Natural killer cell (primary cell): ENCODE data around the gene LANCL3. TPM values are rescaled to one million over a fixed set of nuclear protein-coding genes. Genes with fewer than 3 reads are reported as not detected.

ENCODE experiments used
- ATAC-seq, 3 donors: fragments of 150-1000 bp in 2 of 3; fragments of 200-7000 bp in 1 of 3; cut with Tn5 transposase; 1 replicate in 1 of 3; 2 replicates in 2 of 3; pipeline ENCODE4 v1.10.0; 2021; ENCODE audit warnings: mild to moderate bottlenecking in 2 of 3, moderate library complexity in 2 of 3
- DNase-seq, 2 donors: peaks; one replicate each; pipeline versions ENCODE4 v3.0.0 to v3.0.0-alpha.2; 2013 to 2021; ENCODE audit warnings: mixed read lengths in 1 of 2
- H3K27ac ChIP-seq: one replicate; pipeline ENCODE4 v1.5.1; 2013; ENCODE audit warnings: mild to moderate bottlenecking, low read length
- H3K27me3 ChIP-seq: one replicate; pipeline ENCODE4 v1.6.1; 2013; ENCODE audit warnings: low read length; ENCODE audit not compliant: control insufficient read depth, insufficient read depth
- H3K36me3 ChIP-seq: one replicate; pipeline ENCODE4 v1.6.1; 2013; ENCODE audit warnings: low read length; ENCODE audit not compliant: control insufficient read depth, insufficient read depth
- H3K4me1 ChIP-seq: one replicate; pipeline ENCODE4 v1.6.1; 2013; ENCODE audit warnings: low read length; ENCODE audit not compliant: control insufficient read depth, insufficient read depth
- H3K4me3 ChIP-seq: one replicate; pipeline ENCODE4 v1.5.1; 2013; ENCODE audit warnings: low read length
- H3K9me3 ChIP-seq: one replicate; pipeline ENCODE4 v1.6.1; 2013; ENCODE audit warnings: low read length; ENCODE audit not compliant: control insufficient read depth, insufficient read depth
- H3K27ac Mint-ChIP-seq, 2 donors: one replicate each; pipeline ENCODE4 v1.8.0; 2022; ENCODE audit warnings: mild to moderate bottlenecking in 2 of 2, mixed read lengths in 2 of 2, moderate library complexity in 1 of 2
- H3K27me3 Mint-ChIP-seq, 2 donors: one replicate each; pipeline ENCODE4 v1.8.0; 2022; ENCODE audit warnings: low read depth in 2 of 2, mixed read lengths in 2 of 2
- H3K36me3 Mint-ChIP-seq: one replicate; pipeline ENCODE4 v1.8.0; 2022; ENCODE audit warnings: mixed read lengths
- H3K4me1 Mint-ChIP-seq, 2 donors: one replicate each; pipeline ENCODE4 v1.8.0; 2022; ENCODE audit warnings: mixed read lengths in 2 of 2
- H3K4me3 Mint-ChIP-seq: one replicate; pipeline ENCODE4 v1.8.0; 2022; ENCODE audit warnings: mild to moderate bottlenecking, moderate library complexity, mixed read lengths
- H3K9me3 Mint-ChIP-seq, 2 donors: one replicate each; pipeline ENCODE4 v1.8.0; 2022; ENCODE audit warnings: mixed read lengths in 2 of 2
- CTCF ChIP-seq: fragments of 200-600 bp; IDR thresholded peaks from one replicate; pipeline ENCODE4 v1.8.0; 2022; ENCODE audit warnings: antibody characterized with exemption
- WGBS: methylation state at CpG from one replicate; pipeline ENCODE4 v1.1.7; 2013; ENCODE audit warnings: missing lambda C conversion rate; ENCODE audit not compliant: insufficient coverage; 5-methylcytosine and 5-hydroxymethylcytosine counted together
- intact Hi-C: fragments of 100-400 bp; cut with micrococcal nuclease; formaldehyde crosslinking; loops from one replicate; pipeline ENCODE4 v1.14.2; 2022
- total RNA-seq, 4 donors: library from RNA; stranded (reverse); fragments of 120-200 nt in 1 of 4; gene quantifications; one replicate each; pipeline versions ENCODE4 v1.2.3 to v1.2.4, GENCODE V29; 2013 to 2022

Gene LANCL3
- total RNA-seq, 3 donors from 2014 or later (not counting 1 experiment from before 2014, with no cell fraction given), result 2.0 to 2.7 (median 2.6) TPM

GRCh38 chrX:37716602-37717001 is 145.1 kb downstream of the LANCL3 start:
- Histone ChIP-seq H3K4me1 (no peaks in the 10 kb centered on the region), H3K4me3 (no peak overlapping the region), H3K27ac (no peak overlapping the region), H3K27me3 (no peaks in the 10 kb centered on the region), H3K9me3 (no peaks in the 10 kb centered on the region), H3K36me3 (no peaks in the 10 kb centered on the region)
- no peak for TF ChIP-seq CTCF
- Mint-ChIP-seq H3K27me3 (peaks cover 0 to 11% of the 10 kb centered on the region in 2 donors), H3K4me3 (no peak overlapping the region), H3K36me3 (no peaks in the 10 kb centered on the region), H3K9me3 (peaks cover 0 to 6% of the 10 kb centered on the region in 2 donors), H3K4me1 (peaks cover 0 to 5% of the 10 kb centered on the region in 2 donors), H3K27ac (no peak overlapping the region)
- ATAC-seq (no peak), DNase-seq (no peak)
- intact Hi-C loops, result no loop called here

- Histone ChIP-seq H3K9me3 (no peaks in the 10 kb centered on the region), H3K27me3 (no peaks in the 10 kb centered on the region), H3K4me3 (no peak overlapping the region), H3K36me3 (no peaks in the 10 kb centered on the region), H3K27ac (no peak overlapping the region), H3K4me1 (no peaks in the 10 kb centered on the region)
- Mint-ChIP-seq H3K36me3 (no peaks in the 10 kb centered on the region), H3K27ac (no peak overlapping the region), H3K4me1 (peaks cover 0 to 5% of the 10 kb centered on the region in 2 donors), H3K4me3 (no peak overlapping the region), H3K9me3 (peaks cover 0 to 6% of the 10 kb centered on the region in 2 donors), H3K27me3 (peaks cover 2 to 4% of the 10 kb centered on the region in 2 donors)
- no peak for TF ChIP-seq CTCF
- WGBS, result no CpG with 5 or more reads among the region's 1 CpG
- DNase-seq (no peak), ATAC-seq (no peak)
- intact Hi-C loops, result no loop called here
Observed at GRCh38 chrX:37717708-37718107, 146.2 kb downstream of the LANCL3 start.

GRCh38 chrX:37722595-37722994 is 151.1 kb downstream of the LANCL3 start:
- H3K4me3 Mint-ChIP-seq, result no peak overlapping the region
- Histone ChIP-seq H3K4me3 (no peak overlapping the region), H3K27ac (no peak overlapping the region), H3K9me3 (no peaks in the 10 kb centered on the region), H3K36me3 (no peaks in the 10 kb centered on the region), H3K4me1 (no peaks in the 10 kb centered on the region), H3K27me3 (no peaks in the 10 kb centered on the region)
- peaks cover 0 to 5% of the 10 kb centered on the region in 2 donors for H3K4me1 Mint-ChIP-seq
- no peak for DNase-seq
- no peaks in the 10 kb centered on the region for H3K36me3 Mint-ChIP-seq
- peaks cover 0 to 6% of the 10 kb centered on the region in 2 donors for H3K9me3 Mint-ChIP-seq
- no peak for ATAC-seq
- peaks cover 5 to 18% of the 10 kb centered on the region in 2 donors for H3K27me3 Mint-ChIP-seq
- TF ChIP-seq CTCF, result no peak
- no peak overlapping the region for H3K27ac Mint-ChIP-seq
- 86% methylated on average over 1 of the region's 1 CpG for WGBS
- intact Hi-C loops, result no loop called here

- WGBS, result no CpG with 5 or more reads among the region's 3 CpGs
Observed at GRCh38 chrX:37726346-37726745, 154.9 kb downstream of the LANCL3 start.

More at GRCh38 chrX:37726346-37726745, 154.9 kb downstream of the LANCL3 start:
- no peak overlapping the region for H3K27ac Mint-ChIP-seq
- Histone ChIP-seq H3K36me3 (no peaks in the 10 kb centered on the region), H3K4me1 (no peaks in the 10 kb centered on the region), H3K27ac (no peak overlapping the region), H3K27me3 (no peaks in the 10 kb centered on the region), H3K9me3 (no peaks in the 10 kb centered on the region), H3K4me3 (no peak overlapping the region)
- peaks cover 5 to 18% of the 10 kb centered on the region in 2 donors for H3K27me3 Mint-ChIP-seq
- intact Hi-C loops, result no loop called here
- no peaks in the 10 kb centered on the region for H3K4me1 Mint-ChIP-seq
- no peaks in the 10 kb centered on the region for H3K9me3 Mint-ChIP-seq
- H3K36me3 Mint-ChIP-seq, result no peaks in the 10 kb centered on the region
- ATAC-seq (no peak), DNase-seq (no peak)
- no peak for TF ChIP-seq CTCF
- no peak overlapping the region for H3K4me3 Mint-ChIP-seq
